GM21529 (cell line): Measurements from ENCODE around the gene C1orf21.

Experiments
- ATAC-seq: cut with Tn5 transposase; IDR thresholded peaks from one replicate; pipeline ENCODE4 v1.9.1; 2021; ENCODE audit not compliant: unreplicated experiment

C1orf21 gene

GRCh38 chr1:184553845-184554244 lies 167.0 kb downstream of the C1orf21 start:
- no peak for ATAC-seq

- ATAC-seq: no peak
Observed at GRCh38 chr1:184555665-184556641, 169.1 kb downstream of the C1orf21 start.

- ATAC-seq: no peak
Observed at GRCh38 chr1:184556665-184557064, 169.8 kb downstream of the C1orf21 start.

- no peak for ATAC-seq
Observed at GRCh38 chr1:184557423-184558347, 170.9 kb downstream of the C1orf21 start.

GRCh38 chr1:184558691-184559090 lies 171.9 kb downstream of the C1orf21 start:
- ATAC-seq: no peak

- no peak for ATAC-seq
Observed at GRCh38 chr1:184559117-184559713, 172.4 kb downstream of the C1orf21 start.

- no peak for ATAC-seq
Observed at GRCh38 chr1:184562806-184563205, 176.0 kb downstream of the C1orf21 start.

GRCh38 chr1:184563308-184563707 lies 176.5 kb downstream of the C1orf21 start:
- no peak for ATAC-seq

GRCh38 chr1:184567009-184567408 lies 180.2 kb downstream of the C1orf21 start:
- ATAC-seq: no peak

- ATAC-seq: no peak
Observed at GRCh38 chr1:184567637-184568036, 180.8 kb downstream of the C1orf21 start.

- ATAC-seq: no peak
Observed at GRCh38 chr1:184568148-184568547, 181.3 kb downstream of the C1orf21 start.

- ATAC-seq: no peak
Observed at GRCh38 chr1:184569106-184569505, 182.3 kb downstream of the C1orf21 start.

GRCh38 chr1:184574588-184574987 lies 187.8 kb downstream of the C1orf21 start:
- ATAC-seq: no peak

- ATAC-seq: no peak
Observed at GRCh38 chr1:184576822-184577221, 190.0 kb downstream of the C1orf21 start.

GRCh38 chr1:184577319-184577718 lies 190.5 kb downstream of the C1orf21 start:
- no peak for ATAC-seq

GRCh38 chr1:184582411-184582810 lies 195.6 kb downstream of the C1orf21 start:
- no peak for ATAC-seq

GRCh38 chr1:184583849-184584248 lies 197.0 kb downstream of the C1orf21 start:
- no peak for ATAC-seq

- no peak for ATAC-seq
Observed at GRCh38 chr1:184588701-184589100, 201.9 kb downstream of the C1orf21 start.

- ATAC-seq: no peak
Observed at GRCh38 chr1:184590163-184590750, 203.4 kb downstream of the C1orf21 start.

- no peak for ATAC-seq
Observed at GRCh38 chr1:184593597-184593996, 206.8 kb downstream of the C1orf21 start.

GRCh38 chr1:184595596-184595995 lies 208.8 kb downstream of the C1orf21 start:
- ATAC-seq: no peak
